HCT116 (cell line): ENCODE results near the gene GRIP1. TPM values are rescaled to one million over a fixed set of nuclear protein-coding genes. Genes with fewer than 3 reads are reported as not detected.

Experiments
- ATAC-seq: fragments of 200-7000 bp; cut with Tn5 transposase; 2 replicates; pipeline ENCODE4 v1.9.1; 2020; ENCODE audit warnings: mild to moderate bottlenecking, moderate library complexity
- BruUV-seq: library from RNA; stranded (reverse); fragments of 400-500 nt; replicated peaks from 2 replicates; lab custom pipeline; 2021; lab: Mats Ljungman, UMichigan
- CTCF ChIA-PET: fragments of 300-600 bp; sonication (Branson Sonifier 250); formaldehyde crosslinking; loops from one replicate; lab custom pipeline; 2021; ENCODE audit warnings: antibody characterized with exemption; lab: Charles Lee
- POLR2A ChIA-PET: fragments of 300-600, 350-600 bp; sonication (Branson Sonifier 250); formaldehyde crosslinking; loops from one replicate; lab custom pipeline; 2021; ENCODE audit warnings: antibody characterized with exemption; lab: Charles Lee
- RAD21 ChIA-PET, 2 experiments: fragments of 300-600 bp; sonication (Branson Sonifier 250); formaldehyde crosslinking; loops; one replicate each; lab custom pipeline; 2023; ENCODE audit warnings: low total read pairs in 2 of 2; ENCODE audit not compliant: uncharacterized antibody in 2 of 2, unreplicated experiment in 2 of 2, low non-redundant PET in 1 of 2; lab: Charles Lee
- DNase-seq: peaks from one replicate; pipeline ENCODE4 v3.0.0-alpha.2; 2010; ENCODE audit warnings: low read depth, low spot score
- H2AFZ ChIP-seq: fragments of 200-600 bp; shearing (Covaris generic), sonication (generic); 2 replicates; pipeline ENCODE4 v1.6.1; 2017; ENCODE audit warnings: low read depth, mixed run types, mixed read lengths, antibody characterized with exemption, low read length; ENCODE audit not compliant: poor library complexity, severe bottlenecking
- H3K27ac ChIP-seq: 2 replicates; pipeline ENCODE4 v1.5.1; 2012; ENCODE audit warnings: low read depth, low read length
- H3K27me3 ChIP-seq: fragments of 200-600 bp; sonication (generic); 2 replicates; pipeline ENCODE4 v1.6.1; 2016; ENCODE audit warnings: mixed run types, low read length, mixed read lengths; ENCODE audit not compliant: insufficient read depth
- H3K36me3 ChIP-seq, 2 experiments: fragments of 200-500 bp in 1 of 2; fragments of 200-600 bp in 1 of 2; sonication (Bioruptor generic) in 1 of 2; sonication (generic) in 1 of 2; 2 replicates each; pipeline versions ENCODE4 v1.5.1 to v1.6.1; 2014 to 2016; ENCODE audit warnings: low read length in 2 of 2, inconsistent platforms in 1 of 2, mixed read lengths in 1 of 2, mixed run types in 1 of 2; ENCODE audit not compliant: insufficient read depth in 2 of 2, control insufficient read depth in 1 of 2
- H3K4me1 ChIP-seq, 2 experiments: fragments of 200-600 bp in 1 of 2; sonication (generic) in 1 of 2; 2 replicates each; pipeline versions ENCODE4 v1.5.1 to v1.6.1; 2012 to 2017; ENCODE audit warnings: low read length in 2 of 2, inconsistent platforms in 1 of 2, mild to moderate bottlenecking in 1 of 2, mixed read lengths in 1 of 2, mixed run types in 1 of 2, moderate library complexity in 1 of 2; ENCODE audit not compliant: insufficient read depth in 2 of 2, control insufficient read depth in 1 of 2
- H3K4me2 ChIP-seq: fragments of 200-600 bp; sonication (generic); 2 replicates; pipeline ENCODE4 v1.6.1; 2017; ENCODE audit warnings: mixed run types, low read length, mixed read lengths
- H3K4me3 ChIP-seq, 2 experiments: fragments of 200-600 bp in 1 of 2; sonication (generic) in 1 of 2; replicated peaks in 1 of 2; 2 replicates each; pipeline ENCODE4 v1.5.1; 2011 to 2016; ENCODE audit warnings: low read length in 2 of 2, control low read depth in 1 of 2, low read depth in 1 of 2, mild to moderate bottlenecking in 1 of 2, mixed read lengths in 1 of 2, mixed run types in 1 of 2
- H3K79me2 ChIP-seq: fragments of 200-600 bp; sonication (generic); 2 replicates; pipeline ENCODE4 v1.6.1; 2017; ENCODE audit warnings: mild to moderate bottlenecking, mixed run types, low read length, moderate library complexity, mixed read lengths; ENCODE audit not compliant: insufficient read depth
- H3K9ac ChIP-seq: fragments of 200-600 bp; sonication (generic); 2 replicates; pipeline ENCODE4 v1.6.1; 2016; ENCODE audit warnings: low read length, mixed read lengths
- H3K9me2 ChIP-seq: fragments of 200-600 bp; sonication (generic), shearing (Covaris generic); 2 replicates; pipeline ENCODE4 v1.6.1; 2017; ENCODE audit warnings: mixed run types, mild to moderate bottlenecking, moderate library complexity; ENCODE audit not compliant: insufficient read depth
- H3K9me3 ChIP-seq, 2 experiments: fragments of 200-500 bp in 1 of 2; fragments of 200-600 bp in 1 of 2; sonication (Bioruptor generic) in 1 of 2; sonication (generic) in 1 of 2; 2 replicates each; pipeline ENCODE4 v1.6.1; 2014 to 2017; ENCODE audit warnings: low read length in 2 of 2, mixed read lengths in 2 of 2, inconsistent platforms in 1 of 2, low read depth in 1 of 2, mild to moderate bottlenecking in 1 of 2, mixed run types in 1 of 2, moderate library complexity in 1 of 2; ENCODE audit not compliant: control insufficient read depth in 1 of 2, insufficient read depth in 1 of 2
- H4K20me1 ChIP-seq: fragments of 200-600 bp; sonication (generic), shearing (Covaris generic); 2 replicates; pipeline ENCODE4 v1.6.1; 2017; ENCODE audit warnings: mixed run types, mild to moderate bottlenecking, moderate library complexity; ENCODE audit not compliant: insufficient read depth
- CBX3 ChIP-seq: IDR thresholded peaks from 2 replicates; pipeline ENCODE4 v1.6.1; 2012; ENCODE audit warnings: low read depth
- CEBPB ChIP-seq: IDR thresholded peaks from 2 replicates; pipeline ENCODE4 v1.6.1; 2012; ENCODE audit warnings: low read depth
- EZH2 ChIP-seq: fragments of 200-600 bp; sonication (generic); IDR thresholded peaks from 2 replicates; pipeline ENCODE4 v1.6.1; 2017; ENCODE audit warnings: antibody characterized with exemption, mixed run types
- FOSL1 ChIP-seq: IDR thresholded peaks from 2 replicates; pipeline ENCODE4 v1.6.1; 2012; ENCODE audit warnings: low read depth
- JUND ChIP-seq: IDR thresholded peaks from 2 replicates; pipeline ENCODE4 v1.6.1; 2012
- MAX ChIP-seq: IDR thresholded peaks from 2 replicates; pipeline ENCODE4 v1.6.1; 2012
- POLR2A ChIP-seq: IDR thresholded peaks from 2 replicates; pipeline ENCODE4 v1.7.0; 2011; ENCODE audit warnings: borderline replicate concordance; ENCODE audit not compliant: insufficient read depth, insufficient read length; ENCODE audit errors: extremely low read depth
- REST ChIP-seq: IDR thresholded peaks from 2 replicates; pipeline ENCODE4 v1.6.1; 2012; ENCODE audit warnings: low read depth
- SIN3A ChIP-seq: IDR thresholded peaks from 2 replicates; pipeline ENCODE4 v1.6.1; 2012; ENCODE audit warnings: low read depth
- SP1 ChIP-seq: IDR thresholded peaks from 2 replicates; pipeline ENCODE4 v1.6.1; 2012; ENCODE audit warnings: low read depth
- SRF ChIP-seq: IDR thresholded peaks from 2 replicates; pipeline ENCODE4 v1.6.1; 2012; ENCODE audit warnings: low read depth
- TCF7L2 ChIP-seq: IDR thresholded peaks from 2 replicates; pipeline ENCODE4 v1.7.0; 2011; ENCODE audit warnings: borderline replicate concordance, inconsistent platforms; ENCODE audit not compliant: insufficient read depth, insufficient read length; ENCODE audit errors: extremely low read depth
- YY1 ChIP-seq: IDR thresholded peaks from 2 replicates; pipeline ENCODE4 v1.6.1; 2011; ENCODE audit warnings: low read length, low read depth, moderate library complexity, mild to moderate bottlenecking; ENCODE audit not compliant: insufficient replicate concordance; ENCODE audit errors: extremely low read depth
- ZBTB33 ChIP-seq: IDR thresholded peaks from 2 replicates; pipeline ENCODE4 v1.6.1; 2011; ENCODE audit warnings: mild to moderate bottlenecking, low read length, moderate library complexity; ENCODE audit not compliant: insufficient replicate concordance; ENCODE audit errors: extremely low read depth
- ZFX ChIP-seq: fragments of 450-650 bp; IDR thresholded peaks from 2 replicates; pipeline ENCODE4 v1.6.1; 2017
- ZNF274 ChIP-seq: fragments of 200-500 bp; sonication (Bioruptor generic); IDR thresholded peaks from 2 replicates; pipeline ENCODE4 v1.6.1; 2014; ENCODE audit warnings: mild to moderate bottlenecking, low read depth, low read length, inconsistent platforms
- intact Hi-C: fragments of 100-400 bp; cut with micrococcal nuclease; formaldehyde crosslinking; loops from 2 replicates; pipeline ENCODE4 v1.10.0; 2022
- total RNA-seq: library from RNA; stranded (reverse); gene quantifications from one replicate; pipeline ENCODE4 v1.2.1, GENCODE V29; 2021; ENCODE audit not compliant: unreplicated experiment

The GRIP1 gene
- total RNA-seq, 1 experiment from 2014 or later, result not detected

- H4K20me1 ChIP-seq, result no peaks in the 10 kb centered on the region; the same call in 1 of the 2 replicates
- TF ChIP-seq CBX3, result no peak
- no peak for TF ChIP-seq JUND
- TF ChIP-seq, all 23 proteins: peak for 0
- no peaks in the 10 kb centered on the region for H3K27me3 ChIP-seq
- no TSS peak for BruUV-seq
- ChIA-PET CTCF (no interaction called here), RAD21 (no interaction called here), POLR2A (no interaction called here)
- DNase-seq (no peak), ATAC-seq (no peak)
- no peaks in the 10 kb centered on the region for H3K4me1 ChIP-seq
- no peak overlapping the region for H3K27ac ChIP-seq
- intact Hi-C loops, result no loop called here
- H3K9ac ChIP-seq, result no peak overlapping the region
- no peaks in the 10 kb centered on the region for H3K9me3 ChIP-seq
- H3K4me2 ChIP-seq, result no peak overlapping the region
- H2AFZ ChIP-seq, result no peak overlapping the region
- H3K4me3 ChIP-seq, result no peak overlapping the region
- H3K9me2 ChIP-seq, result no peaks in the 10 kb centered on the region
- H3K79me2 ChIP-seq, result no peaks in the 10 kb centered on the region
- no peaks in the 10 kb centered on the region for H3K36me3 ChIP-seq
These were observed 355.9 kb downstream of the GRIP1 start for GRCh38 chr12:66323017-66323416.

GRCh38 chr12:66321435-66321834 is 357.4 kb downstream of the GRIP1 start:
- no peak overlapping the region for H3K4me3 ChIP-seq
- H3K4me2 ChIP-seq, result no peak overlapping the region
- RAD21 ChIA-PET, result no interaction called here
- intact Hi-C loops, result no loop called here
- no peaks in the 10 kb centered on the region for H3K9me3 ChIP-seq
- no peak overlapping the region for H3K27ac ChIP-seq
- BruUV-seq, result no TSS peak
- POLR2A ChIA-PET, result no interaction called here
- DNase-seq (no peak), ATAC-seq (no peak)
- H2AFZ ChIP-seq, result no peak overlapping the region
- CTCF ChIA-PET, result no interaction called here
- TF ChIP-seq MAX (no peak), ZNF274 (no peak), TCF7L2 (no peak), CBX3 (no peak), SP1 (no peak), FOSL1 (no peak), POLR2A (no peak), EZH2 (no peak), CEBPB (no peak), ZBTB33 (no peak), ZFX (no peak), SRF (no peak), SIN3A (no peak), YY1 (no peak), REST (no peak)
- no peaks in the 10 kb centered on the region for H3K36me3 ChIP-seq
- no peaks in the 10 kb centered on the region for H3K4me1 ChIP-seq
- no peaks in the 10 kb centered on the region for H3K27me3 ChIP-seq
- H3K9me2 ChIP-seq, result no peaks in the 10 kb centered on the region
- H3K9ac ChIP-seq, result no peak overlapping the region
- no peaks in the 10 kb centered on the region for H3K79me2 ChIP-seq
- no peaks in the 10 kb centered on the region; the same call in 1 of the 2 replicates for H4K20me1 ChIP-seq
